HG02798 (cell line): ENCODE results near the gene SLMAP.
"Not testable (repeated sequence)": the region's sequence is repeated elsewhere in the genome, so short reads cannot be mapped to it uniquely, and the experiment has no call there.

ENCODE experiments used
- ATAC-seq: cut with Tn5 transposase; IDR thresholded peaks from one replicate; pipeline ENCODE4 v1.9.1; 2021; ENCODE audit warnings: mild to moderate bottlenecking; ENCODE audit not compliant: unreplicated experiment, poor library complexity

SLMAP gene

DNA sequence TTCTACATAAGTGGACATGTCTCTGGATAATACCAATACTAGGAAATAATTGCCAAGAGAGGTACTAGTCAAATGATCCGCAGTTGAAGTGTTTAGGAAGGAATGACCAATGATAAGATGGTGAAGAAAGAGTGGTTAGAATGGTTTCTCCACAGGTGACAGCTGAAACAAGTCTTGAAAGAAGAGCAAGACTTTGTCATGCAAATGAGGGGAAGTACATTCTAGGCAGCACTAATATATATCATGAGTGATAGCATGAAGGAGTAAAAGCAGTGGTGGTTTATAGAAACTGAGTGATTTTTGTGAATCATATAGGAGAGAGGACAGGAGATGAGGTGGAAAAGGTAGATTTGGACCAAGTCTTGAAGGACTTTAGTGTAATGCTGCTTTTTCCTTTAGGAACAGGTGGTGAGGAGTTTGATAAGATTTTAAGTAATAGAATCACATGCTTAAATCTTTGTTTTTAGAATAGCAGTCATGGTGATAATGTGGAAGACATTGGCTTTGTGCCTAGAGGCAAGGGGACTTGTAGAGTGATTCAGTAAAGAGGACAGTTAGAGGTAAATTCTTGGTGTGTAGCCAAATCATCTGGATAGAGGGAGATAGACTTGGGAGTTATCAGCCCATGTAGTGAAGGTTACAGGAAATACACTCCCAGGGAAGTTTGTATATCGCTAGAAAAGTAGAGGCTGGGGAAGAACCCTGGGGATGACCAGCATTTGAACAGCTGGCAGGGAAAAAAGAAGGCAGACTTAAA, 31.9 kb downstream of the SLMAP start:
- ATAC-seq = peak; percentile 95

DNA sequence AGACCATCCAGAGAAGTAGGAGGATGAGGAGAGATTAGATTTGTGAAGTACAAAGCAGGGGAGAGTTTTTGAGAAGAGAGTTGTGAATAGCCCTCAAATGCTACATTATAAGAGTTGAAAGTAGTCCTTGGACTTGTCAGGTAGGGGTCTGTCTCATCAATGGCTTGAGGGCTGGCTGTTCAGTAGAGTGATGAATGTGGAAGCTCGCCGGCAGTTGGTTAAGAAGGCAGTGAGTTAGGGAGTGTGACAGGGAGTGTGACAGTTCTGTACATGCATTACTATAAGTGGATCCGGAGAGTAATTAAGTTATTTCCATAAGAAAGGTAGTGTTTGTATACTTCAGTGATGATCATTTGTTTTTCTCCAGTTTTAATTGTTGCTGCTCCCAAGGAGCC, 32.5 kb downstream of the SLMAP start:
- no peak for ATAC-seq

DNA sequence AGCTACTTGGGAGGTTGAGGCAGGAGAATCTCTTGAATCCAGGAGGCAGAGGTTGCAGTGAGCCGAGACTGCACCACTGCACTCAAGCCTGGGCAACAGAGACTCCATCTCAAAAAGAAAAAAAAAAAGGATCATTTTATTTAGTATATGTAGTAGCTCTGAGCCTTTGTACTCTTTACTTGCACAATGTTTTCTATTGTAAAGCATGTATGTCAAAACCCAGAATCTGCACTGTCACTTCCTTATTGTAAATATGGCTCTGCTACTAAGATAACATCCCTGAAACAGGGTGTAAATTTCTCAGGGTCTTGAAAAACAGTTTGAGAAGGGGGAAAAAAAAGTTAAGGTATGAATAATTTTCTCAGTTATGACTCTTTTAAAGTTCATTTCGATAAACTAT, 35.1 kb downstream of the SLMAP start:
- ATAC-seq = no peak

DNA sequence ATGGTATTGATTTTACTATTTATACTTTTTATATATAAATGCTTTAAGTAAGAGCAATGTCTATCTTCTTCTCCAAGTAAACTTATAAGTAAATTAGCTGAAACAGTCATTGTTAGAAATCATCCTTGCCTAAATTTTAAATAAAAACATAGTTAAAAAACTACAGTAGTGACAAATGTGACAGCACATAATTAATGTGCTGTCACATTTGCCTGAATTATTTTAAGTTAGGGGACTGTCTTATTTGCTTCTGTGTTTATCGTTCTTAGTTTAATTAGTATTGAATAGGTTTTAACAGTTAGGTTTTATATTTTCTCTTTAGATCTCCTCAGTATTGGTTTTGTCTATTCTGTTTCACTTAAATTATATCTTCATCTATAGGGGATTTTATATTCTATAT, 36.1 kb downstream of the SLMAP start:
- ATAC-seq = no peak

DNA sequence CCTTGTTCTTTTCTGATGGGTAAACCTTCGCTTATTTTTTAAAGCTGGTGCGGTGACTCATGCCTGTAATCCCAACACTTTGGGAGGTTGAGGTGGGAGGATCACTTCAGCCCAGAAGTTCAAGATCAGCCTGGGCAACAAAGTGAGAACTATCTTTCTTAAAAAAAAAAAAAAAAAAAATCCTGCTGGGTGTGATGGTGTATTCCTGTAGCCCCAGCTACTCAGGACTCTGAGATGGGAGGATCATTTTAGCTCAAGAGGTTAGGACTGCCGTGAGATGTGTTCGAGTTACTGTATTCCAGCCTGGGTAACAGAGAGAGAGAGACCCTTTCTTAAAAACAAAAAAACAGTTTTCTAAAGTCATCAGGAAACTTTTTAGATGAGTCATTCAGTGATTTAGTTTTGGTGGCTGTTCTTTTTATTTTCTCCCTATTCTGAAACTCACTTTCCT, 37.7 kb downstream of the SLMAP start:
- ATAC-seq = no peak

DNA sequence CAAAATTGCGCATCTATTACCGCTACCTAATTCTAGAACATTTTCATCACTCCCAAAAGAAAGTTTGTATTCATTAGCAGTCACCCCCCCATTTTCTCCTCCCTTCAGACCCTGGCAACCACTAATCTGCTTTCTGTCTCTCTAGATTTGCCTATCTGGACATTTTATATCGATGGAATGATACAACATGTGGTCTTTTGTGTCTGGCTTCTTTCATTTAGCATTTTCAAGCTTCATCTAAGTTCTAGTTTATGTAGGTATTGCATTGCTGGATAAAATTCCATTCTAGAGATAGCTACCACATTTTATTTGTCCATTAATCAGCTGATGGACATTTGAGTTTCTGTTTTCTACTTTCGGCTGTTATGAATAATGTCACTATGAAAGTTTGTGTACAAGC, 38.4 kb downstream of the SLMAP start:
- no peak for ATAC-seq

DNA sequence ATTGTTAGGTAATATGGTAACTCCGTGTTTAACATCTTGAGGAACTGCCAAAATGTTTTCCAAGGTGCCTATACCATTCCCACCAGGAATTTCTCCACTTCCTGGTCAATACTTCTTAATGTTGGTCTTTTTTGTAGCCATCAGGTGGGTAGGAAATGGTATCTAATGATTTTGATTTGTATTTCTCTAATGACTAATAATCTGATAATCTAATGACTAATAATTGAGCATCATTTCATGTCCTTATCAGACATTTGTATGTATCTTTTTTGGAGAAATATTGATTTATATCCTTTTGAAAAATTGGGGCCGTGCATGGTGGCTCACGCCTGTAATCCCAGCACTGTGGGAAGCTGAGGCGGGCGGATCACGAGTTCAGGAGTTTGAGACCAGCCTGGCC, 38.8 kb downstream of the SLMAP start:
- ATAC-seq = no peak

DNA sequence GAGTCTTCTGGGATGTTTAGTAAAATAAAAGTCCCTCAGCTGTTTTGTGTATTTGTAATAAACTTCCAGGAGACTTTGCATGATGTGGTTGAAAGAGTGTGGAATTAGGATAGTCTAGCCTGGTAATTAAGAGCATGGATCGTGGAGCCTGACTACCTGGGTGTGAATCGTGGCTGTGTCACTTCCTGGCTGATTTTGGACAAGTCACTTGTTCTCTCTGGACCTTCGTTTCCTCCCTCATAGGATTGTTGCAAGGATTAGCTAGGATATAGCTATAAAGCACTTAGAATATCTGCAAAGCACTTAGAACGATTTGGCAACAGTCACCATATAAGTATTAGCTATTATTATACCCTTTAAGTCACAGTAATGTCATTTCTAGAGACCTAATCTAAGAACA, 40.2 kb downstream of the SLMAP start:
- no peak for ATAC-seq

DNA sequence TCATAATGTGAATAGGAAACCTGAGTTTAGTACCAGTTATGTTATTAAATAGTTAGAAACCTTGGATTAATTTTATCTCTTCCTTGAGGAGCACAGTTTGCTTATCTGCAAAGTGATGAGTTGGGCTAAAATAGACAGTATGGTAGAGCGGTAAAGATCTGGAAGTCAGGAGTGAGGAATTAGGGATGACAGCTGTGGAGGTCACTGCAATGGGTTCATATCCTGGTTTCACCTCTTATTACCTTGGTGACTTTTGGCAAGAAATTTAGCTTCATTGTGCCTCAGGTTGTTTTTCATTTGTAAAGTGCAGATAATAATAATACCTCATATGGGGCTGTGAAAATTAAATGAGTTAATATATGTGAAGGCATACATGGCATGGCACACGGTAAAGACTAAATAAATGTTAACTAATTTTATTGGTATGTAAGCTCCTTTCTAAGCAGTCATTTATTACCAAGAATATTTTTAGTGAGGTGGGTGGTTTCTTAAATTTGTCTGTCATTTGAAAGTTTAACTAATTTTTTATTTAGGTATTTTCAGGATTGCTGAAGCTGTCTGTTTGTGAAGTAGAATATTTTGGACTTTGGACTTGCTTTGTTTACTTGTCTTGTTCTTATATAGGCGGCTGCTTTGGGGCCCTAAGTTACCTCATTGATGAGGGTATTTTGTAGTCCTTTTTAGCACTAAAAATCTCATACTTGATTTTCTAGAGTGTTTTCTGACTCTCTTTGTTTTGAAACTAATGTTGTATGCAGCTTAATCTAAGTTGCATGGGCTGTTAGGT, 41.8 kb downstream of the SLMAP start:
- no peak for ATAC-seq

DNA sequence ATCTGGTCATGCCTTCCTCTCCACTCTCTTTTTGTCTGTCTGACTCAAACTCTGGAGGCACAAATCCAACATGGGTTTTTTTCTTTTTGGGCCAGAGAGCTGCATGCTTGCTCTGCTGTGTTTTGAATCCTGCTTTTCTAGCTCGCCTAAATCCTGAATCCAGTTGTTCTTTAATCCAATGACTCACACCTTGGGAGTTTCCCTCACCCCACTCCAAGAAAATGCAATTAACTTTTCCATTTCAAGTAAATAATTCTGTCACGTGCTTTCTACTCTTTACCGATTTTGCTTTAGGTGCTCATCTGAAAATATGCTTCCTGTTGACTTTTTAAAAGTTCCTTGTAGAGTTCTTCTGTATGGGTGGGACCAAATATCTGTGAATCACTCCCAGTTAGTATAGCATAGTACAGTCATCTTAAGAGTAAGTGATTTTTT, 47.6 kb downstream of the SLMAP start:
- ATAC-seq = no peak

DNA sequence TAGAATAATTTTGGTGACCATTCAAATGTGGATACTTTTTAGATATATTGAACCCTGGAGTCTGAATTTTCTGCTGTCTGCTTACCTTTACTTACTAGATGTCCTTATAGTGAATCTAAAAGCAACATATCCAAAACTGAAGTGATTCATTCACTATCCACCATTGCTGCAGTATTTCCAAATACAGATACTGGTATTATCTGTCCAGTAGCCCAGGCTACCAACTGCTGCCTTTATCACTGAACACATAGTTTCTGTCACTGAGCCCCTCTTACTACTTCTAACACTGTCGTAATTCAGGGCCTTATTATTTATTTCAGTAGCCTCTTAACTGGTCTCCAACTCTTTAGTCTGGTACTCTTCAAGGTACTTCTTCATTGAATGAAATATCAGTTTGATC, 49.2 kb downstream of the SLMAP start:
- ATAC-seq = no peak

DNA sequence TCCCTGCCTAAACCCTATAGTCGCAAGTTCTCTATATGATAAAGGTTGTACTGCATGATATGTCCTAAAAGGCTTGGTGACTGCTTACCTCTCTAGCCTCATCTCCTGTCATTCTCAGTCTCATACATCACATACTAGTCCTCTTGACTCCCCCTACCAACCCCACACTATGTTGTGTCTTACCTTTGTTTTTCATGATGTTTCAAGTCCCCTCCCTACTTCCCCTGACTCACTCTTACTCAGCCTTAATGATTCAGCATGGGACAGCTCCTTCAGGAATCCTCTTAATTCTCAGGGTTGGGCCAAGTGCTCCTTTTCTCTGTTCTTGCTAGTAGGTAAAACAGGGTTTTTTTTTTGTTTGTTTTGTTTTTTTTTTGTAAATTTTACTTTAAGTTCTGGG, 49.6 kb downstream of the SLMAP start:
- ATAC-seq = no peak

DNA sequence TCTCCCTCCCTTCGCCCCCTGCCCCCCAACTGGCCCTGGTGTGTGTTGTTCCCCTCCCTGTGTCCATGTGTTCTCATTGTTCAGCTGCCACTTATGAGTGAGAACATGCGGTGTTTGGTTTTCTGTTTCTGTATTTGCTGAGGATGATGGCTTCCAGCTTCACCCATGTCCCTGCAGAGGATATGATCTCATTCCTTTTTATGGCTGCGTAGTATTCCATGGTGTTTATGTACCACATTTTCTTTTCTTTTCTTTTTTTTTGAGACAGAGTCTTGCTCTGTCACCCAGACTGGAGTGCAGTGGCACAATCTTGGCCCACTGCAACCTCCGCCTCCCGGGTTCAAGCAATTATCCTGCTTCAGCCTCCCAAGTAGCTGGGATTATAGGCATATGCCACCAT, 50.1 kb downstream of the SLMAP start:
- ATAC-seq = not testable (repeated sequence)

DNA sequence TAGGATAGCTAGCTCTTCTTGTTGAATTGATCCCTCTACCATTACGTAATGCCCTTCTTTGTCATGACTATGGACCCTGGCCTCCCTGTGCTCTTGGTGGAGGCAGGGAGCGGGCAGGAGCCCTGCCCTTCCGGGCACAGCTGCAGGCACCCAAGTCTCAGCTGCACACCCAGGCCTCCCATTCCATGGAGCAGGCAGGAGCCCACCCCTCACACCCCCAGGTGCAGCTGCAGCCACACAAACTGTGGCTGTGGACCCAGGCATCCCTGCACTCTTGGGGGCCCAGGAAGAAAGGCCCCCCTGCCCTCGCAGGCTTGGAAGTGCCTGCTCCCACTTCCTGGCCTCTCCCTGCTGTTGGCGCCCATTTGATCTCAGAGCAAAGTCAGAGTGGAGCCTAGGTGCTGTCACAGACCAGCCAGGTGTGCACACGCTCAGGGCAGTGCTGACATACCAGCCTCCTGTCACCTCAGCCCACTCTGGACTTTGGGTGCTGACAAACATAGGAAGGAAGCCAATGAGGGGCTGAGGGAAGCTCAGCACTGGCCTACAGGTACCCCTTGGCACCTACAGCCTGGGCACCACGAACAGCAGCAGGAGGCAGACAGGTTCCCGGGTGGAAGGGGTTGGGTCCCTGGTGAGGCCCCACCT, 53.0 kb downstream of the SLMAP start:
- ATAC-seq = no peak

DNA sequence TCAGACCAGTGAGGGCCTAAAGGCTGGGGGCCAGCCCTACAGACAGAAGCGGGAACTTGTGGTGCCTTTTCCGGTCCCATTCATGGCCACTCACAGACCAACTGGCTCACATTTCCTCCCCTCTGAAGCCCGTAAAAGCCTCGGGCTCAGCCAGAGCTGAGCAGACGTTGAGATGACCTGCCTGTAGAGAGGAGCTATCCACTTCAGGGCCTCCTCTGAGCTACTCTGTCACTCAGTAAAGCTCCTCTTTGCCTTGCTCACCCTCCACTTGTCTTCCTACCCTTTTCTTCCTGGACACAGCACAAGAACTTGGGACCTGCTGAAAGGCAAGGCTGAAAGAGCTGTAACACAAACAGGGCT, 53.5 kb downstream of the SLMAP start:
- no peak for ATAC-seq

DNA sequence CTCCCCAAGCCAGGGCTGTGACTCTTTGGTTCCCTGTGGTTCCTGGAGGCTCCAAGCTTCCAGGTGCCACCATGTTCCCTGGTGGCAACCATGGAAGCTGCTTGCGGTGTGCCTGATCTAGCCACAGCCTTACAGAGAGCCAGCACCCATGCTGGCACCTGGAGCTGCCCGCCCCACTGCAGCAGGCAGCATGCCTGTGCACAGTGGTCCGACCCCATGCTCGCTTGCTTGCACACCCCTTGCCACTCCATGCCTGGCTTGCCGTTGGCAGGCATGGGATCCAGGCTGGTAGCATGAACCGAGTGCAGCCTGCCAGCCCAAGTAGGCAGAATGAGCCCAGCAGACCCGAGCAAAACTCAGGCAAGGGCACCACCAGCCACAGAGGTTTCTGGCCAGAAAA, 53.9 kb downstream of the SLMAP start:
- ATAC-seq = no peak

DNA sequence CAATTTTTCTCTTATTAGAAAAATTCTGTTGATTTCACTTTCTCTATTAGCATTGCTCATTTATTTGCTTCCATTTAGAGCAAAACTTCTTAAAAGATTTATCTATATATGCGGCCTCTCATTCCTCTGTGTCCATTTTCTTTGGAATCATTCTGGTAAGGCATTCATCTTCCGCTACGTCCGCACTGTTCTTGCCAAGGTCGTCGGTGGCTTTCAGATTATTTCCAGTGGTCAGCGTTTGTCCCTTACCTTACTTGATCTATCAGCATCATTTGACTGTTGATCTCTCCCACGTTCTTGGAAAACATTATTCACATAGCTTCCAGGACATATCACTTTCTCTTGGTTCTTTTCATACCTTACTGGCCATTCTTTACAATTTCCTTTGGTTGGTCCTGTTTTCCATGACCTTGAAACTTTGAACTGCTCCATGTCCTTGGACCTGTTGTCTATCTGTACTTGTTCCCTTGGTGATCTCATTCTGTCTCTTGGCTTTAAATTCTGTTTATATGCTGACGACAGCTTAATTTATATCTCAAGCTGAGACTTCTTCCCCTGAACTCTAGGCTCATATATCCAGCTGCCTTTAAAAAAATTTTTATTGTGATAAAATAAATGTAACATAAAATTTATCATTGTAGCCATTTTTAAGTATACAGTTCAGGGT, 54.5 kb downstream of the SLMAP start:
- ATAC-seq = no peak

DNA sequence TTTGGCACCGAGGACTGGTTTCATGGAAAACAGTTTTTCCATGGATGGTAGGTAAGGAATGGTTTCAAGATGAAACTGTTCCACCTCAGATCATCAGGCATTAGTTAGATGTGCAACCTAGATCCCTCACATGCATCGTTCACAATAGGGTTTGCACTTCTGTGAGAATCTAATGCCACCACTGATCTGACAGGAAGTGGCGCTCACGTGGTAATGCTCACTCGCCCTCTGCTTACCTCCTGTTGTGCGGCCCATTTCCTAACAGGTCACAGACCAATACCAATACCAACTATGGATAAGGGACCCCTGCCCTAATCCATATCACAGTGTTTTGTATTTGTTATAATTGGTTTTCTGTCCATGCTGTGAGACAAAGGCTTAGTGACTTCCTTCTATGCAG, 58.9 kb downstream of the SLMAP start:
- ATAC-seq = no peak

DNA sequence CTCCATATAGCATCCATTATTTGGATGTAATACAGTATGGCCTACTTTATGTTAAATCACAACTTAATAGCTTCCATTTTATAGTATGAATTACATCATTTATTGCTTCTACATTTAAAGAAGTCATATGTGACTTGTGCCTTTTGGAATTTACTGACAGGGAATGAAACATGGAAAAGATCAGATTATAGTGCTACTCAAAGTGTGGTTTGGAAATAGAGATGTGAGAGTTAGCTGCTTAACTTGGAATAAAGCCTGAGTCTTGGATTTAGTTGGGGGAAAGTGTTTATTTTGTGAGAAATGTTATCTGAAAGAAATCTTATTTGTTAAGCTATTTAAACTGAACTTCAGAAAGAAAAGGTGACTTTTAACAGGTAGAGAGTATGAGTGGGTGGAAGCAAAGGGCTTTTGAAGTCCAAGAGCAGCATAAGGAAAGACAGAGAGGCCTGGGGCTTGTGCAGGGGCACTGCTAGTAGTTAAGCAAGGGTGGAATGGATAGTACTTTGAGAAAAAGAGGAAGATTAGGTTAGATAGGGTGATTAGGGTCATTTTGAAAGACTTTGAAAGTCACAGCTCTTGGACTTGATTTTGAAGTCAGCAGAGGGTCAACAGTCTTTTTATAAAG, 60.5 kb downstream of the SLMAP start:
- no peak for ATAC-seq

DNA sequence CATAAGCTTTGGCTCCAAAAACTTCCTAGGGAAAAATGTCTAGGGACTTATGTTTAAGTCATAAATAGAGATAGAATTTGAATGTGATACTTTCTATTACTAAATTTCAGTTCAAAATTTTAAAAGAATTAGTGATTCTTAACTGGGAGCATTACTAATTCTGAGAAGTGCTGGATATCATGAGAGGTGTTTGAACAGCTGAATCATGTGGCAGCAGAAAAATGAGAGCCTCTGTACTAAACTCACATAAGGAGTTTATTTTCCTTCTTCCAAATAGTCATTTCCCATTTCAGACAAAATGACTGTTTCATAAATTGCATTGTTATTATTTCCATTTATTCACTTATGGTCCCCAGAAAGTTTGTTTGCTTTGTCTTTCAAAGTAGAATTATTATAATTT, 62.7 kb downstream of the SLMAP start:
- ATAC-seq = no peak
